IMR-90 (cell line): Measurements from ENCODE around the gene ANKRD33B. TPM values are rescaled to one million over a fixed set of nuclear protein-coding genes. Genes with fewer than 3 reads are reported as not detected.

Experiments
- ATAC-seq: fragments of 200-7000 bp; cut with Tn5 transposase; 2 replicates; pipeline ENCODE4 v1.9.1; 2020; ENCODE audit warnings: low read depth, mild to moderate bottlenecking, moderate library complexity
- BruUV-seq: library from RNA; stranded (reverse); fragments of 400-500 nt; replicated peaks from 2 replicates; lab custom pipeline; 2021; lab: Mats Ljungman, UMichigan
- CTCF ChIA-PET: fragments of 300-600 bp; formaldehyde crosslinking; extraction: SDS; loops from one replicate; lab custom pipeline; 2021; ENCODE audit warnings: antibody characterized with exemption; lab: Yijun Ruan, JAX
- POLR2A ChIA-PET: fragments of 300-600 bp; sonication (Branson Sonifier 250); formaldehyde crosslinking; loops from one replicate; lab custom pipeline; 2022; ENCODE audit warnings: antibody characterized with exemption; ENCODE audit not compliant: unreplicated experiment; lab: Charles Lee
- DNase-seq: peaks from one replicate; pipeline ENCODE4 v3.0.0; 2013
- H2AFZ ChIP-seq: replicated peaks from 2 replicates; pipeline ENCODE3; 2013; ENCODE audit warnings: low read length, mild to moderate bottlenecking; ENCODE audit not compliant: poor library complexity
- H2AK5ac ChIP-seq: 2 replicates; pipeline ENCODE4 v1.6.1; 2013; ENCODE audit warnings: low read depth, low read length, inconsistent platforms
- H2AK9ac ChIP-seq: replicated peaks from 2 replicates; pipeline ENCODE3; 2013; ENCODE audit warnings: mild to moderate bottlenecking, low read depth, low read length, moderate library complexity; ENCODE audit not compliant: poor library complexity
- H2BK120ac ChIP-seq: 2 replicates; pipeline ENCODE4 v1.6.1; 2013; ENCODE audit warnings: low read depth, low read length, inconsistent platforms
- H2BK15ac ChIP-seq: 3 replicates; pipeline ENCODE4 v1.6.1; 2013; ENCODE audit warnings: low read depth, low read length, inconsistent platforms
- H2BK20ac ChIP-seq: 2 replicates; pipeline ENCODE4 v1.6.1; 2013; ENCODE audit warnings: low read depth, mild to moderate bottlenecking, inconsistent platforms, low read length, moderate library complexity
- H2BK5ac ChIP-seq: 2 replicates; pipeline ENCODE4 v1.6.1; 2013; ENCODE audit warnings: mild to moderate bottlenecking, low read depth, low read length, inconsistent platforms; ENCODE audit not compliant: poor library complexity, severe bottlenecking
- H3K14ac ChIP-seq: replicated peaks from 2 replicates; pipeline ENCODE4 v1.6.1; 2013; ENCODE audit warnings: low read depth, low read length, inconsistent platforms
- H3K18ac ChIP-seq: 2 replicates; pipeline ENCODE4 v1.6.1; 2013; ENCODE audit warnings: low read depth, low read length, control low read depth
- H3K23ac ChIP-seq: 2 replicates; pipeline ENCODE4 v1.6.1; 2013; ENCODE audit warnings: low read depth, low read length, inconsistent platforms
- H3K27ac ChIP-seq: 2 replicates; pipeline ENCODE4 v1.5.1; 2013; ENCODE audit warnings: mild to moderate bottlenecking, control low read depth, low read length; ENCODE audit not compliant: insufficient read depth
- H3K27me3 ChIP-seq: 2 replicates; pipeline ENCODE4 v1.6.1; 2013; ENCODE audit warnings: low read length; ENCODE audit not compliant: control insufficient read depth, insufficient read depth
- H3K36me3 ChIP-seq: 2 replicates; pipeline ENCODE4 v1.6.1; 2013; ENCODE audit warnings: low read length, mixed read lengths; ENCODE audit not compliant: control insufficient read depth, insufficient read depth
- H3K4ac ChIP-seq: 2 replicates; pipeline ENCODE4 v1.6.1; 2013; ENCODE audit warnings: low read depth, low read length, inconsistent platforms
- H3K4me1 ChIP-seq: 2 replicates; pipeline ENCODE4 v1.6.1; 2013; ENCODE audit warnings: low read length, mixed read lengths; ENCODE audit not compliant: control insufficient read depth, insufficient read depth
- H3K4me2 ChIP-seq: 2 replicates; pipeline ENCODE4 v1.6.1; 2013; ENCODE audit warnings: low read depth, mild to moderate bottlenecking, control low read depth, low read length, moderate library complexity
- H3K4me3 ChIP-seq: 2 replicates; pipeline ENCODE4 v1.5.1; 2013; ENCODE audit warnings: low read depth, mild to moderate bottlenecking, control low read depth, low read length, moderate library complexity; ENCODE audit not compliant: insufficient read depth
- H3K56ac ChIP-seq: 2 replicates; pipeline ENCODE4 v1.6.1; 2013; ENCODE audit warnings: low read length, inconsistent platforms; ENCODE audit not compliant: insufficient read depth; ENCODE audit errors: extremely low read depth
- H3K79me1 ChIP-seq, 2 experiments: 2 replicates each; pipeline ENCODE4 v1.6.1; 2013; ENCODE audit warnings: low read length in 2 of 2, inconsistent platforms in 1 of 2, low read depth in 1 of 2
- H3K9ac ChIP-seq: 2 replicates; pipeline ENCODE4 v1.6.1; 2013; ENCODE audit warnings: low read depth, low read length, control low read depth
- H3K9me1 ChIP-seq: 2 replicates; pipeline ENCODE4 v1.6.1; 2013; ENCODE audit warnings: low read length, inconsistent platforms; ENCODE audit not compliant: insufficient read depth
- H3K9me3 ChIP-seq: 2 replicates; pipeline ENCODE4 v1.6.1; 2013; ENCODE audit warnings: low read length; ENCODE audit not compliant: control insufficient read depth, insufficient read depth
- H4K20me1 ChIP-seq: 2 replicates; pipeline ENCODE4 v1.6.1; 2013; ENCODE audit warnings: low read length, inconsistent platforms; ENCODE audit not compliant: insufficient read depth
- H4K5ac ChIP-seq: 2 replicates; pipeline ENCODE4 v1.6.1; 2013; ENCODE audit warnings: mild to moderate bottlenecking, low read depth, low read length, control low read depth
- H4K8ac ChIP-seq, 2 experiments: 2 replicates each; pipeline ENCODE4 v1.6.1; 2013; ENCODE audit warnings: low read depth in 2 of 2, low read length in 2 of 2, control low read depth in 1 of 2, inconsistent platforms in 1 of 2
- H4K91ac ChIP-seq: 2 replicates; pipeline ENCODE4 v1.6.1; 2013; ENCODE audit warnings: low read depth, low read length, inconsistent platforms; ENCODE audit not compliant: insufficient read depth
- CEBPB ChIP-seq: IDR thresholded peaks from 2 replicates; pipeline ENCODE4 v1.6.1; 2012; ENCODE audit warnings: low read depth, low read length, improper control_type of control experiment
- CHD1 ChIP-seq: IDR thresholded peaks from 2 replicates; pipeline ENCODE4 v1.6.1; 2012; ENCODE audit warnings: low read depth, low read length, improper control_type of control experiment
- RFX5 ChIP-seq: IDR thresholded peaks from 2 replicates; pipeline ENCODE4 v1.8.0; 2012; ENCODE audit warnings: low read depth, mild to moderate bottlenecking, low read length, moderate library complexity
- SMC3 ChIP-seq: fragments of 150-350 bp; IDR thresholded peaks from 2 replicates; pipeline ENCODE4 v1.6.1; 2016; ENCODE audit warnings: low read depth, mild to moderate bottlenecking, antibody characterized with exemption, low read length, moderate library complexity
- WGBS, 2 experiments: methylation state at CpG; one replicate each; pipeline versions ENCODE4 v1.1.5 to v1.1.7; 2013; ENCODE audit warnings: missing lambda C conversion rate in 2 of 2; ENCODE audit not compliant: insufficient read length in 1 of 2; ENCODE audit errors: extremely low coverage in 2 of 2; 5-methylcytosine and 5-hydroxymethylcytosine counted together
- dilution Hi-C: fragments of 300-500 bp; cut with HindIII; formaldehyde crosslinking; loops from one replicate; pipeline ENCODE4 v1.14.3; 2018; ENCODE audit warnings: low sequenced_read_pairs; ENCODE audit not compliant: unreplicated experiment
- in situ Hi-C: fragments of 300-500 bp; cut with MboI; formaldehyde crosslinking; loops from 3 replicates; pipeline ENCODE4 v1.14.3; 2019; ENCODE audit warnings: low sequenced_read_pairs, inconsistent platforms, mixed read lengths
- intact Hi-C: fragments of 100-400 bp; cut with micrococcal nuclease; formaldehyde crosslinking; loops from 2 replicates; pipeline ENCODE4 v1.10.0; 2022
- polyA plus RNA-seq, 3 experiments: library from polyadenylated mRNA; depleted of rRNA; stranded (reverse); fragments of >200 nt; gene quantifications; 2 replicates each; pipeline ENCODE4 v1.2.3, GENCODE V29; 2012; ENCODE audit warnings: low replicate concordance in 1 of 3
- total RNA-seq: library from RNA; depleted of rRNA; stranded (reverse); fragments of >200 nt; gene quantifications from 2 replicates; pipeline ENCODE4 v1.2.3, GENCODE V29; 2012
- TF ChIP-seq, protein P1 (sequence below): conservative IDR thresholded peaks from 2 replicates; pipeline ENCODE4 v1.5.1; 2012; ENCODE audit warnings: mild to moderate bottlenecking, low read depth, low read length, improper control_type of control experiment
- TF ChIP-seq, protein P2 (sequence below): fragments of 150-350 bp; IDR thresholded peaks from 2 replicates; pipeline ENCODE4 v1.6.1; 2016; ENCODE audit warnings: low read depth, mild to moderate bottlenecking, low read length, moderate library complexity, borderline replicate concordance

The ANKRD33B gene
- total and polyA plus RNA-seq, 2 of the 4 experiments (the other 2 are of a cell fraction): 2.5 to 3.3 TPM

DNA sequence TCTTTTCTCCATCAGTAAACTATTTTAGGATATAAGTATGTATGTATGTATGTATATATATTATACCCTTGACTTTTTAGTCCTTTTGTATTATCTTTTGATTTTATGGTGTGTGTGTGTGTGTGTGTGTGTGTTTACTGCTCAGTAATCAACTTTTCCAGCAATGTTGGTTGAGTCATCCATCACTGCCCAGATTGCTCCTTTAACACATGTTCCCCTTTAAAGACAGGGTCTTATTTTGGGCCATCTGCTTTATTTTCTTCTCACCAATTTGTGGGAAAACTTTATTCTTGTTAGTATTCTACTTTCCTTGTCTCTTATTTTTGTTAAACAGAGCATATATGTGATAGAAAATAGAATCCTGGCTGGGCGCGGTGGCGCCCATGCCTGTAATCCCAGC, 28.1 kb downstream of the ANKRD33B start:
- DNase-seq (no peak), ATAC-seq (no peak)
- H3K18ac ChIP-seq: no peak overlapping the region
- no peak overlapping the region for H3K23ac ChIP-seq
- dilution Hi-C loops: no loop called here
- H3K4me2 ChIP-seq: no peak overlapping the region
- H3K4ac ChIP-seq: no peak overlapping the region
- H3K14ac ChIP-seq: no peak overlapping the region
- no peak overlapping the region for H2AFZ ChIP-seq
- H2BK120ac ChIP-seq: no peak overlapping the region
- no peak overlapping the region for H2BK5ac ChIP-seq
- H4K8ac ChIP-seq: no peak overlapping the region
- H3K27ac ChIP-seq: no peak overlapping the region
- H2AK5ac ChIP-seq: no peak overlapping the region
- peaks cover 1% of the 10 kb centered on the region; the same call in 1 of the 2 replicates for H3K36me3 ChIP-seq
- in situ Hi-C loops: no loop called here
- POLR2A ChIA-PET: no interaction called here
- intact Hi-C loops: no loop called here
- no peak overlapping the region for H2BK15ac ChIP-seq
- no peak overlapping the region for H2AK9ac ChIP-seq
- no peak overlapping the region for H4K91ac ChIP-seq
- TF ChIP-seq SMC3: no peak
- TF ChIP-seq CEBPB: no peak
- TF ChIP-seq CHD1: no peak
- TF ChIP-seq, protein P1, sequence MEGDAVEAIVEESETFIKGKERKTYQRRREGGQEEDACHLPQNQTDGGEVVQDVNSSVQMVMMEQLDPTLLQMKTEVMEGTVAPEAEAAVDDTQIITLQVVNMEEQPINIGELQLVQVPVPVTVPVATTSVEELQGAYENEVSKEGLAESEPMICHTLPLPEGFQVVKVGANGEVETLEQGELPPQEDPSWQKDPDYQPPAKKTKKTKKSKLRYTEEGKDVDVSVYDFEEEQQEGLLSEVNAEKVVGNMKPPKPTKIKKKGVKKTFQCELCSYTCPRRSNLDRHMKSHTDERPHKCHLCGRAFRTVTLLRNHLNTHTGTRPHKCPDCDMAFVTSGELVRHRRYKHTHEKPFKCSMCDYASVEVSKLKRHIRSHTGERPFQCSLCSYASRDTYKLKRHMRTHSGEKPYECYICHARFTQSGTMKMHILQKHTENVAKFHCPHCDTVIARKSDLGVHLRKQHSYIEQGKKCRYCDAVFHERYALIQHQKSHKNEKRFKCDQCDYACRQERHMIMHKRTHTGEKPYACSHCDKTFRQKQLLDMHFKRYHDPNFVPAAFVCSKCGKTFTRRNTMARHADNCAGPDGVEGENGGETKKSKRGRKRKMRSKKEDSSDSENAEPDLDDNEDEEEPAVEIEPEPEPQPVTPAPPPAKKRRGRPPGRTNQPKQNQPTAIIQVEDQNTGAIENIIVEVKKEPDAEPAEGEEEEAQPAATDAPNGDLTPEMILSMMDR: no peak
- TF ChIP-seq, protein P2, sequence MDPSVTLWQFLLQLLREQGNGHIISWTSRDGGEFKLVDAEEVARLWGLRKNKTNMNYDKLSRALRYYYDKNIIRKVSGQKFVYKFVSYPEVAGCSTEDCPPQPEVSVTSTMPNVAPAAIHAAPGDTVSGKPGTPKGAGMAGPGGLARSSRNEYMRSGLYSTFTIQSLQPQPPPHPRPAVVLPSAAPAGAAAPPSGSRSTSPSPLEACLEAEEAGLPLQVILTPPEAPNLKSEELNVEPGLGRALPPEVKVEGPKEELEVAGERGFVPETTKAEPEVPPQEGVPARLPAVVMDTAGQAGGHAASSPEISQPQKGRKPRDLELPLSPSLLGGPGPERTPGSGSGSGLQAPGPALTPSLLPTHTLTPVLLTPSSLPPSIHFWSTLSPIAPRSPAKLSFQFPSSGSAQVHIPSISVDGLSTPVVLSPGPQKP: no peak
- no peak for TF ChIP-seq RFX5
- peaks cover 20% of the 10 kb centered on the region for H3K9me1 ChIP-seq
- no peak overlapping the region for H3K4me3 ChIP-seq
- no peak overlapping the region for H3K9ac ChIP-seq
- no TSS peak for BruUV-seq
- H3K79me1 ChIP-seq: peaks cover 20 to 66% of the 10 kb centered on the region in 2 experiments
- H3K4me1 ChIP-seq: peaks cover 15% of the 10 kb centered on the region
- no peak overlapping the region for H2BK20ac ChIP-seq
- no peaks in the 10 kb centered on the region for H3K27me3 ChIP-seq
- H3K56ac ChIP-seq: no peak overlapping the region
- CTCF ChIA-PET: no interaction called here
- no peak overlapping the region for H4K5ac ChIP-seq
- WGBS, 2 experiments: no CpG with 5 or more reads among the region's 3 CpGs
- H3K9me3 ChIP-seq: no peaks in the 10 kb centered on the region
- peaks cover 33% of the 10 kb centered on the region; the same call in 1 of the 2 replicates for H4K20me1 ChIP-seq
